AG04450 (cell line): ENCODE data around the gene ESYT2. TPM values are rescaled to one million over a fixed set of nuclear protein-coding genes. Genes with fewer than 3 reads are reported as not detected.
A peak's percentile ranks its signal among the peaks of the same experiment; 100 is the strongest.

Experiments
- CTCF ChIA-PET: fragments of 300-600, 350-600 bp; formaldehyde crosslinking; extraction: SDS; loops from one replicate; lab custom pipeline; 2022; ENCODE audit warnings: antibody characterized with exemption, inconsistent platforms; lab: Charles Lee
- POLR2A ChIA-PET: fragments of 350-600 bp; formaldehyde crosslinking; extraction: SDS; loops from one replicate; lab custom pipeline; 2021; ENCODE audit warnings: antibody characterized with exemption, inconsistent platforms; lab: Yijun Ruan, JAX
- DNase-seq: peaks from one replicate; pipeline ENCODE4 v3.0.0-alpha.2; 2011; ENCODE audit warnings: low read depth, low spot score
- H3K27ac ChIP-seq: one replicate; pipeline ENCODE4 v1.5.1; 2012; ENCODE audit warnings: low read depth, low read length, control low read depth
- H3K27me3 ChIP-seq: one replicate; pipeline ENCODE4 v1.6.0; 2012; ENCODE audit warnings: low read length; ENCODE audit not compliant: control insufficient read depth, insufficient read depth
- H3K4me3 ChIP-seq: 2 replicates; pipeline ENCODE4 v1.5.1; 2011; ENCODE audit warnings: mild to moderate bottlenecking, low read depth, low read length, control low read depth
- H3K9me3 ChIP-seq: 2 replicates; pipeline ENCODE4 v1.5.1; 2012; ENCODE audit warnings: low read length; ENCODE audit not compliant: control insufficient read depth, insufficient read depth
- polyA plus RNA-seq: library from polyadenylated mRNA; depleted of rRNA; stranded (reverse); fragments of >200 nt; gene quantifications from 2 replicates; pipeline ENCODE4 v1.2.3, GENCODE V29; 2011
- TF ChIP-seq, protein P1 (sequence below): IDR thresholded peaks from 2 replicates; pipeline ENCODE4 v1.5.1; 2011; ENCODE audit warnings: low read depth, low read length, control low read depth, inconsistent platforms

ESYT2 gene
- polyA plus RNA-seq, 1 experiment = 54.3 TPM

DNA sequence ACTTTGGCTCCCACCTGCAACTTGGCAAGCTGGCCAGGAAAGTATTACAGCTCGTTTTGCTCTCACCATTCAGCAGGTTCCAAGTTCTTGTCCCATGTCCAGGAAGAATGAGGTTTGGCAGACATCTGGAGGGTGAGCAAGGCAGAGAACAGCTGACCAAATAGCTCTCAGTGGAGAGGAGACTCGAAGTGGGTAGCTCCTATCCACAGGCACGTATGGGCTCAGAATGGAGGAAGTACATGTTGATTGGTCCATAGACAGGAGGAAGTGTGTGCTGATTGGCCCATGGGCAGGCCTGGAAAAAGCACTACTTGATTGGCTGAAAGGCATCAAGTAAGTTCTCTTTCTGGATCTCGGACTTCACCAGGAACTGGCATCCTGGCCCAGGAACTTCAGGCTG, 121.7 kb downstream of the ESYT2 start:
- CTCF ChIA-PET = no interaction called here
- Histone ChIP-seq H3K27ac (no peak overlapping the region), H3K9me3 (peaks cover 10% of the 10 kb centered on the region), H3K4me3 (no peak overlapping the region), H3K27me3 (no peaks in the 10 kb centered on the region)
- TF ChIP-seq, protein P1, sequence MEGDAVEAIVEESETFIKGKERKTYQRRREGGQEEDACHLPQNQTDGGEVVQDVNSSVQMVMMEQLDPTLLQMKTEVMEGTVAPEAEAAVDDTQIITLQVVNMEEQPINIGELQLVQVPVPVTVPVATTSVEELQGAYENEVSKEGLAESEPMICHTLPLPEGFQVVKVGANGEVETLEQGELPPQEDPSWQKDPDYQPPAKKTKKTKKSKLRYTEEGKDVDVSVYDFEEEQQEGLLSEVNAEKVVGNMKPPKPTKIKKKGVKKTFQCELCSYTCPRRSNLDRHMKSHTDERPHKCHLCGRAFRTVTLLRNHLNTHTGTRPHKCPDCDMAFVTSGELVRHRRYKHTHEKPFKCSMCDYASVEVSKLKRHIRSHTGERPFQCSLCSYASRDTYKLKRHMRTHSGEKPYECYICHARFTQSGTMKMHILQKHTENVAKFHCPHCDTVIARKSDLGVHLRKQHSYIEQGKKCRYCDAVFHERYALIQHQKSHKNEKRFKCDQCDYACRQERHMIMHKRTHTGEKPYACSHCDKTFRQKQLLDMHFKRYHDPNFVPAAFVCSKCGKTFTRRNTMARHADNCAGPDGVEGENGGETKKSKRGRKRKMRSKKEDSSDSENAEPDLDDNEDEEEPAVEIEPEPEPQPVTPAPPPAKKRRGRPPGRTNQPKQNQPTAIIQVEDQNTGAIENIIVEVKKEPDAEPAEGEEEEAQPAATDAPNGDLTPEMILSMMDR = no peak
- no peak for DNase-seq
- POLR2A ChIA-PET = no interaction called here

DNA sequence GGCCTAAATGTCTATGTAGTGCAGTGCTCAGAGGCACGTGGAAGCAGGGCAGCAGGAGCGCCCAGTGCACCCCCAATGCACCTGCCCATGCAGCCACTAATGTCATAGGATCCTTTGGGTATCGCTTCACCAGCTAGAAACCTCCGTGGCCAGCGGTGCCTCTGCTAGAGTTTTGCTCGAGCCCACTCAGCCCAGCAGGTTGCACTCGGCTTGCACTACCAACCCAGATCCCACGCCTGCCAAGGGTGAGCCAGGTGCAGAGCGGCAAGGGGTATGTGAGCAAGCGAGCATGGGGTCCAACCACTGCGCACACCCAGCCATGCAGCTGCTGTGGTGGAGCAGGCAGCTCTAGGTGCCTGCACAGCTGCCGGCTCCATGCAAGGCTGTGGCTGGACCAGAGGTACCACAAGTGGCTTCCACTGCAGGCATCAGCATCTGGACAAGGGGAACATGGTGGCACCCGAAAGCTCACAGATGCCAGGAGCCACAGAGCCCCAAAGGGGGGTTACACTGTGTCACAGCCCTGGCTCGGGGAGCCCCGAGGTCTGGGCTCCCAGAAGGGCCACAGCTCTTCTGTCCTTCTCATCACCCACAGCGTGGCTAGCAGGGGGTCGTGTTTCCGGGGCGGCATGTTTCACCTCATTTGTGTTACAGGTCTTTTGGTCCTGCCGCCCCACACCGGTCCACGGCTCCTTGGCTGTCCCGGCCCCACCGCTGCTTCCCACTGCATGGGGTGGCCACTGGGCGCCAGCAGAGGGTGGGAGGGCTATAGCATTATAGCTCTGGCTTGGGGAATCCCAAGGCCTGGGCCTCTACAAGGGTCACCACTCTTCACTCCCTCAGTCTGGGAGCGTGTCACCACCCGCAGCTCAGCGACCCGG, 122.4 kb downstream of the ESYT2 start:
- ChIA-PET CTCF (interaction anchor here (0.6 to 1.4 kb wide), 4 partner anchors 8 to 94 kb away, joined by 3 to 5 read pairs (median 4); no protein-coding TSS in a partner anchor), POLR2A (no interaction called here)
- H3K27me3 ChIP-seq = no peaks in the 10 kb centered on the region
- no peak overlapping the region for H3K27ac ChIP-seq
- H3K4me3 ChIP-seq = no peak overlapping the region
- H3K9me3 ChIP-seq = peaks cover 10% of the 10 kb centered on the region
- TF ChIP-seq, protein P1 = no peak
- DNase-seq = no peak

DNA sequence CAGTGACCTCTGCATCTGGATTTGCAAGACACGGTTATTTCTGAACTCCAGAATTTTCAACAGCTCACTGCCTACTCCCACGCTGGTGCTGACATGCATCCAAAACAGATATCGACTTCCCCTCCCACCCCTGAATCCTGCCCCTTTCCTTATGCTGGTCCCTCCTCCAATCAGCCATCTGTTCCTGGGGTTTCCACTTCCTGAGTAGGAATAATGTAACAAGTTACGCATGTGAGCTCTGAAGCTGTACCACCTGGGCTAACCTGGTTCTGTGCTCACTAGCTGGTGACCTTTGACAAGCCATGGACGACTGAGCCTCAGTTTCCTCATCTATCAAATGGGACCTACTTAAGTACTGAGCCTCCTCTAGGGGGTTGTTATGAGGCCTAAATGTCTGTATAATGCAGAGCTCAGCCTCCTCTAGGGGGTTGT, 123.0 kb downstream of the ESYT2 start:
- H3K9me3 ChIP-seq = peaks cover 10% of the 10 kb centered on the region
- CTCF ChIA-PET = interaction anchor here (0.6 to 1.4 kb wide), 4 partner anchors 9 to 93 kb away, joined by 3 to 5 read pairs (median 4); no protein-coding TSS in a partner anchor

DNA sequence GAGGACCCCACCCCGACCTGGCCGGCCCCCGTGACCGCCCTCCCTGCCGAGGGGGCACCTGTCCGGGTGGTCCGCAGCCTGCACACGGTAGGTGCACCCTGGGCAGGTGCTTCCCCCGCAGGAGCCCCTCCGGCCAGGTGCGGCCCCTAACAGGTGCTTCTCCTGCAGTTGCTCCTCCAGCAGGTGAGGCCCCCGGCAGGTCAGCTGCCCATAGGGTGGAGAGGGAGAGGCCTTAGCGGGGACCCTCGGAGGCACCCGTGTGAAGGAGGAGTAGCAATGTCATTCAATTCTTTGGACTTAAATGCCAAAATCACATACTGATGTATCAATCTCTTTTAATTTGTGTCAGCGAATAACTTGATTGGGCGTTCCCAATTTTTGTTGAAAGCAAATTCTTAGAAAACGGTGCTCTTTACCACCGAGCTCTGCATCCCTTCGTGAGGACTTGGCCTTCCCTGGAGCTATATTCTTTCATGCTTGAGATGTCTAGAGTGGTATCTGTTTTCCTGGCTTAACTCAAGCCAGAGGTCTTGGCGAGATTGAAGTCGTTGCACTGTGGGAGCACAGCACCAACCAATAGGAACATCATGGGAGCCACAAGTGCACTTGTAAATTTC, 124.0 kb downstream of the ESYT2 start:
- DNase-seq = no peak
- ChIA-PET CTCF (interaction anchor here (0.7 to 2.4 kb wide), 4 partner anchors 9 to 343 kb away, joined by 3 to 7 read pairs (median 4); no protein-coding TSS in a partner anchor), POLR2A (interaction anchor here (0.7 to 2.1 kb wide), 8 partner anchors 9 to 256 kb away, joined by 4 to 17 read pairs (median 6); partner anchors contain the start of genes DYNC2I1 and ESYT2)
- Histone ChIP-seq H3K27ac (peak overlapping the region; percentile 31), H3K27me3 (no peaks in the 10 kb centered on the region), H3K9me3 (peaks cover 10% of the 10 kb centered on the region), H3K4me3 (peak overlapping the region; percentile 79)
- TF ChIP-seq, protein P1 = no peak

More for the DNA sequence above, 123.0 kb downstream of the ESYT2 start:
- no peak for DNase-seq
- no peaks in the 10 kb centered on the region for H3K27me3 ChIP-seq
- H3K4me3 ChIP-seq = no peak overlapping the region
- no peak overlapping the region for H3K27ac ChIP-seq
- TF ChIP-seq, protein P1 = no peak
- POLR2A ChIA-PET = interaction anchor here (2.1 kb wide), 1 partner anchor 157 kb away, joined by 10 read pairs; no protein-coding TSS in a partner anchor
